GM20000 (cell line): Measurements from ENCODE around the gene AMD1.

ENCODE experiments used
- DNase-seq: peaks from one replicate; pipeline ENCODE4 v3.0.0; 2012; ENCODE audit warnings: low spot score
- CTCF ChIP-seq: IDR thresholded peaks from 2 replicates; pipeline ENCODE4 v1.5.1; 2012; ENCODE audit warnings: mild to moderate bottlenecking, control low read depth; ENCODE audit errors: extremely low read depth, missing control alignments

The AMD1 gene

GRCh38 chr6:110878751-110879522, 4.4 kb downstream of the AMD1 start:
- DNase-seq = peak; percentile 45
- peak; percentile 40 for TF ChIP-seq CTCF

DNA sequence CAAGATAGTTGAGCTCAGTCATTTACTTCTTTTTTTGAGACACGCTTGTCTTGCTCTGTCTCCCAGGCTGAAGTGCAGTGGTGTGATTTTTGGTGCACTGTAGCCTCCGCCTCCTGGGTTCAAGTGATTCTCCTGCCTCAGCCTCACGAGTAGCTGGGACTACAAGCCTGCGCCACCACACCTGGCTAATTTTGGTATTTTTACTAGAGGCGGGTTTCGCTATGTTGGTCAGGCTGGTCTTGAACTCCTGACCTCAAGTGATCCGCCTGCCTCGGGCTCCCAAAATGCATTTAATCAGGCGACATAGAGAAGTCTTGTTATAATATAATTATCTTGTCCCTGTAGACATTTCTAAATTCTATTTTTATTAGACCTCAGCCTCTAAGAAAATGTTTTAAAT, 6.1 kb downstream of the AMD1 start:
- DNase-seq = no peak
- no peak for TF ChIP-seq CTCF

GRCh38 chr6:110881546-110882273, 7.1 kb downstream of the AMD1 start:
- no peak for DNase-seq
- TF ChIP-seq CTCF = no peak

GRCh38 chr6:110882274-110882619, 7.7 kb downstream of the AMD1 start:
- DNase-seq = no peak

GRCh38 chr6:110882824-110883554, 8.4 kb downstream of the AMD1 start:
- DNase-seq = no peak
- TF ChIP-seq CTCF = no peak

More at GRCh38 chr6:110882274-110882619, 7.7 kb downstream of the AMD1 start:
- TF ChIP-seq CTCF = no peak

GRCh38 chr6:110884321-110884720, 9.7 kb downstream of the AMD1 start:
- TF ChIP-seq CTCF = no peak
- no peak for DNase-seq

DNA sequence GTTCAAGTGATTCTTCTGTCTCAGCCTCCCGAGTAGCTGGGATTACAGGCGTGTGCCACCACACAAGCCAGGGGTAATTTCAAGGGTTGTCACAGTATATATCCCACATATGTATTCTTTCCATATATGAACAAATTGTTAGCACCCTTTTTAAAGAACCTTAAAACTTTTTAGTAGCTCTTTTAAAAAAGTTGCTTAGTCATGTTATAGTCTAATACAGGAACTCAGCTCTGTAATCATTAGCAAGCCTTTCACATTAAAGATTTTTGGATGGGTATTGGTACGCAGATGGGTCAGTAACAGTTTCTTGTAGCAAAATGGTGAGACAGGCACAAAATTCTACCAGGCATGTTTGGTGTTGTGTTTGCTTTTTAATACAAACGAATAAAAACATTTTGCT, 10.9 kb downstream of the AMD1 start:
- no peak for TF ChIP-seq CTCF
- DNase-seq = no peak
